Loucy (cell line): Measurements from ENCODE around the gene SUFU.

Experiments
- EZH2phosphoT487 ChIP-seq: fragments of 200-600 bp; IDR thresholded peaks from 2 replicates; pipeline ENCODE4 v1.6.1; 2018; ENCODE audit warnings: antibody characterized with exemption, mild to moderate bottlenecking, moderate library complexity, borderline replicate concordance
- TF ChIP-seq, protein P1 (sequence below): fragments of 200-600 bp; sonication (generic); conservative IDR thresholded peaks from 2 replicates; pipeline ENCODE4 v1.5.1; 2014; ENCODE audit warnings: mild to moderate bottlenecking, antibody characterized with exemption, low read length

DNA sequence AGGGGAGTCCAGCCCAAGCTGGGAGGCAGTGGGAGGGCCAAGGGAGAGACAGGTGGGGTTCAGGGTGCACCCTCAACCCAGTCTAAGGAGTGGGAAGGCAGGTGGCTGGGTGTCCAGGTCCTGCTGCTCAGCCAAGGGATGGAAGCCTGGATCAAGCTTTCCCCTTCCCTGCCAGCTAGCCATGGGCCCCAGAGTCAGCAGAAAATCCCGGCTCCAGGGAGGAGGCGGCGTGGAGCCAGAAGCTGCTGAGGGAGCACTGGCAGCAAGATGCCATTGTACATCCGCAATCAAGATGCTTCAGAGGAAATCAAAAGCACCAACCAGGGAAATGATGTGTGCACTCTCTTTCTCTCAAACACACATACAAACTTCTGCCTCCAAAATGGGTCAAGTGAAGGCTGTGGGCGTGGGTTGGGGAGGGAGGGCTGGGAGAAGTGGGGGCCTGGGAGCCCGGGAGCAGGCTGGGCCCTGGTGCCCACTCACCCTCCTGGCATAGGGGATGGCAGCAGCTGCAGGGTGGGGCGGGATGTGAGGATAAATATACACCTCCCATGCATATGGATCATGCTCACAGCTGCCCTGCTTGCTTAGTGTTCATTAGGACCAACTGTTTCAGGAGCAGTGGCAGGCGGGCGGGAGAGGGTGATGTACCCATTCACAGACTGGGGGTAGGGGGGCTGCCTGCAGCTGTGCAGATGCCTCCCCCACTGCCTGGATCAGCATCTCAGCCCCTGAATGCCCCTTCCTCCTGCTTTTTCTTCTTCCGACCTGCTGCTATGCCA lies 164.7 kb downstream of the SUFU start:
- TF ChIP-seq, protein P1, sequence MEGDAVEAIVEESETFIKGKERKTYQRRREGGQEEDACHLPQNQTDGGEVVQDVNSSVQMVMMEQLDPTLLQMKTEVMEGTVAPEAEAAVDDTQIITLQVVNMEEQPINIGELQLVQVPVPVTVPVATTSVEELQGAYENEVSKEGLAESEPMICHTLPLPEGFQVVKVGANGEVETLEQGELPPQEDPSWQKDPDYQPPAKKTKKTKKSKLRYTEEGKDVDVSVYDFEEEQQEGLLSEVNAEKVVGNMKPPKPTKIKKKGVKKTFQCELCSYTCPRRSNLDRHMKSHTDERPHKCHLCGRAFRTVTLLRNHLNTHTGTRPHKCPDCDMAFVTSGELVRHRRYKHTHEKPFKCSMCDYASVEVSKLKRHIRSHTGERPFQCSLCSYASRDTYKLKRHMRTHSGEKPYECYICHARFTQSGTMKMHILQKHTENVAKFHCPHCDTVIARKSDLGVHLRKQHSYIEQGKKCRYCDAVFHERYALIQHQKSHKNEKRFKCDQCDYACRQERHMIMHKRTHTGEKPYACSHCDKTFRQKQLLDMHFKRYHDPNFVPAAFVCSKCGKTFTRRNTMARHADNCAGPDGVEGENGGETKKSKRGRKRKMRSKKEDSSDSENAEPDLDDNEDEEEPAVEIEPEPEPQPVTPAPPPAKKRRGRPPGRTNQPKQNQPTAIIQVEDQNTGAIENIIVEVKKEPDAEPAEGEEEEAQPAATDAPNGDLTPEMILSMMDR, result no peak
- no peak for TF ChIP-seq EZH2phosphoT487
